HEK293 (cell line): Measurements from ENCODE around the gene GAS5.

Source experiments
- EGR2 ChIP-seq: fragments of 450-650 bp; formaldehyde crosslinking; IDR thresholded peaks from 2 replicates; pipeline ENCODE4 v1.5.1; 2016; ENCODE audit warnings: low read depth, missing biosample characterization, missing genetic modification characterization
- GFI1B ChIP-seq: fragments of 450-650 bp; formaldehyde crosslinking; IDR thresholded peaks from 2 replicates; pipeline ENCODE4 v1.5.1; 2016; ENCODE audit warnings: missing biosample characterization, missing genetic modification characterization
- HOXA7 ChIP-seq: sonication (generic); formaldehyde crosslinking; IDR thresholded peaks from 2 replicates; pipeline ENCODE4 v1.8.1; 2022; ENCODE audit warnings: missing genetic modification reagents, borderline replicate concordance
- OSR2 ChIP-seq: fragments of 450-650 bp; formaldehyde crosslinking; IDR thresholded peaks from 2 replicates; pipeline ENCODE4 v1.5.1; 2016; ENCODE audit warnings: missing biosample characterization, missing genetic modification characterization
- SCRT2 ChIP-seq: fragments of 450-650 bp; formaldehyde crosslinking; IDR thresholded peaks from 2 replicates; pipeline ENCODE4 v1.5.1; 2016; ENCODE audit warnings: missing biosample characterization, missing genetic modification characterization
- ZBTB49 ChIP-seq: fragments of 450-650 bp; formaldehyde crosslinking; IDR thresholded peaks from 2 replicates; pipeline ENCODE4 v1.5.1; 2016; ENCODE audit warnings: missing biosample characterization, missing genetic modification characterization, low read depth
- ZBTB8A ChIP-seq: fragments of 450-650 bp; formaldehyde crosslinking; IDR thresholded peaks from 2 replicates; pipeline ENCODE4 v1.5.1; 2016; ENCODE audit warnings: missing biosample characterization, missing genetic modification characterization
- ZEB2 ChIP-seq: fragments of 450-650 bp; formaldehyde crosslinking; IDR thresholded peaks from 2 replicates; pipeline ENCODE4 v1.5.1; 2016; ENCODE audit warnings: missing biosample characterization, missing genetic modification characterization
- ZNF169 ChIP-seq: fragments of 450-650 bp; formaldehyde crosslinking; IDR thresholded peaks from 2 replicates; pipeline ENCODE4 v1.5.1; 2016; ENCODE audit warnings: missing biosample characterization, missing genetic modification characterization
- ZNF175 ChIP-seq: fragments of 450-650 bp; formaldehyde crosslinking; IDR thresholded peaks from 2 replicates; pipeline ENCODE4 v1.5.1; 2016; ENCODE audit warnings: missing biosample characterization, missing genetic modification characterization
- ZNF221 ChIP-seq: fragments of 450-650 bp; formaldehyde crosslinking; IDR thresholded peaks from 2 replicates; pipeline ENCODE4 v1.5.1; 2017; ENCODE audit warnings: missing biosample characterization, missing genetic modification characterization, borderline replicate concordance
- ZNF366 ChIP-seq: fragments of 450-650 bp; formaldehyde crosslinking; conservative IDR thresholded peaks from 2 replicates; pipeline ENCODE4 v1.5.1; 2016; ENCODE audit warnings: missing biosample characterization, missing genetic modification characterization
- ZNF37A ChIP-seq: fragments of 450-650 bp; IDR thresholded peaks from 2 replicates; pipeline ENCODE4 v1.5.1; 2018; ENCODE audit warnings: missing biosample characterization, missing genetic modification characterization
- ZNF521 ChIP-seq: fragments of 450-650 bp; formaldehyde crosslinking; IDR thresholded peaks from 2 replicates; pipeline ENCODE4 v1.5.1; 2017; ENCODE audit warnings: missing biosample characterization, mild to moderate bottlenecking, missing genetic modification characterization
- ZNF561 ChIP-seq: fragments of 450-650 bp; IDR thresholded peaks from 2 replicates; pipeline ENCODE4 v1.5.1; 2018; ENCODE audit warnings: missing biosample characterization, missing genetic modification characterization, borderline replicate concordance
- ZNF624 ChIP-seq: fragments of 450-650 bp; formaldehyde crosslinking; IDR thresholded peaks from 2 replicates; pipeline ENCODE4 v1.5.1; 2017; ENCODE audit warnings: missing biosample characterization, missing genetic modification characterization
- ZNF747 ChIP-seq: fragments of 450-650 bp; formaldehyde crosslinking; IDR thresholded peaks from 2 replicates; pipeline ENCODE4 v1.5.1; 2016; ENCODE audit warnings: missing biosample characterization, missing genetic modification characterization
- ZNF768 ChIP-seq: fragments of 450-650 bp; formaldehyde crosslinking; IDR thresholded peaks from 2 replicates; pipeline ENCODE4 v1.5.1; 2018; ENCODE audit warnings: missing biosample characterization, mild to moderate bottlenecking, missing genetic modification characterization
- ZNF830 ChIP-seq: fragments of 450-650 bp; IDR thresholded peaks from 2 replicates; pipeline ENCODE4 v1.5.0; 2018; ENCODE audit warnings: missing biosample characterization, missing genetic modification characterization, low read depth, mild to moderate bottlenecking, moderate library complexity
- ZSCAN18 ChIP-seq: fragments of 450-650 bp; formaldehyde crosslinking; IDR thresholded peaks from 2 replicates; pipeline ENCODE4 v1.5.1; 2016; ENCODE audit warnings: missing biosample characterization, missing genetic modification characterization
- TF ChIP-seq, protein P1 (sequence below): fragments of 450-650 bp; formaldehyde crosslinking; IDR thresholded peaks from 2 replicates; pipeline ENCODE4 v1.5.1; 2017; ENCODE audit warnings: missing biosample characterization, missing genetic modification characterization
- TF ChIP-seq, protein P2 (sequence below): fragments of 450-650 bp; formaldehyde crosslinking; IDR thresholded peaks from 2 replicates; pipeline ENCODE4 v1.5.1; 2016; ENCODE audit warnings: missing biosample characterization, missing genetic modification characterization, borderline replicate concordance
- TF ChIP-seq, protein P3 (sequence below): fragments of 450-650 bp; formaldehyde crosslinking; conservative IDR thresholded peaks from 2 replicates; pipeline ENCODE4 v1.5.1; 2016; ENCODE audit warnings: low read depth, missing biosample characterization, missing genetic modification characterization
- TF ChIP-seq, protein P4 (sequence below): fragments of 450-650 bp; formaldehyde crosslinking; IDR thresholded peaks from 2 replicates; pipeline ENCODE4 v1.5.1; 2016; ENCODE audit warnings: missing biosample characterization, missing genetic modification characterization

The GAS5 gene

DNA sequence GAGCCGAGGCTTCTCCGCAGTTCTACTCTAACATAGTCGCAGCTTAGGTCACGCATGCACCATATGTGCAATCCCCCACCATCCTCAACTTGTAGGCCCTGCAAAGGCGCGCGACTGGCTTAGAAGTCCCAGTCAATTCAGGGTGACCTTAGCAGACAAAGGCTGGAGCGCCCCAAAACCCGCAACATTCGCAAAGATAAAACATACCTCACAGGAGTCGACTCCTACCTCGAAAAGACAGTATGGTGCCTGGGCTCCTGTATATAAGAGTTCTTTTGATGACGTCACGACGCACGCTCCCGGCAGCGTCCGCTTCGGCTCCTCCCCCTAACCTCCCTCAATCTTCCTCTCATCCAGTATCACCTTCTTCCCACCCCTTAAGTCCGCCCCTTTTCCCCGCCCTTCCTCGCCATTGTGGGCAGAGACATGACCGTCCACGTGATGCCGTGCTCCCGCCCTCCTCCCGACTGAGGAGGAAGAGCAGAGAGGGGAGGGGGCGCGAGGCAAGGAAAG lies at the start of gene GAS5 (continued):
- TF ChIP-seq ZSCAN18 (tag by site-specific recombination): 0 out of 2 replicates have a peak, but pooled peaks have one; percentile 17
- TF ChIP-seq ZNF366: peak; percentile 100
- TF ChIP-seq ZNF175 (tag by site-specific recombination): no peak
- 0 out of 2 replicates have a peak, but pooled peaks have one; percentile 51 for TF ChIP-seq ZNF768 (tag by site-specific recombination)
- TF ChIP-seq ZNF561 (tag by site-specific recombination): peak; percentile 32; the same call in 1 of the 2 replicates
- TF ChIP-seq, protein P1, sequence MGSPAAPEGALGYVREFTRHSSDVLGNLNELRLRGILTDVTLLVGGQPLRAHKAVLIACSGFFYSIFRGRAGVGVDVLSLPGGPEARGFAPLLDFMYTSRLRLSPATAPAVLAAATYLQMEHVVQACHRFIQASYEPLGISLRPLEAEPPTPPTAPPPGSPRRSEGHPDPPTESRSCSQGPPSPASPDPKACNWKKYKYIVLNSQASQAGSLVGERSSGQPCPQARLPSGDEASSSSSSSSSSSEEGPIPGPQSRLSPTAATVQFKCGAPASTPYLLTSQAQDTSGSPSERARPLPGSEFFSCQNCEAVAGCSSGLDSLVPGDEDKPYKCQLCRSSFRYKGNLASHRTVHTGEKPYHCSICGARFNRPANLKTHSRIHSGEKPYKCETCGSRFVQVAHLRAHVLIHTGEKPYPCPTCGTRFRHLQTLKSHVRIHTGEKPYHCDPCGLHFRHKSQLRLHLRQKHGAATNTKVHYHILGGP: no peak
- no peak; the same call in 1 of the 2 replicates for TF ChIP-seq SCRT2
- TF ChIP-seq ZNF624 (tag by site-specific recombination): no peak
- TF ChIP-seq ZNF169 (tag by site-specific recombination): no peak
- no peak for TF ChIP-seq ZNF221 (tag by site-specific recombination)
- TF ChIP-seq, protein P2, sequence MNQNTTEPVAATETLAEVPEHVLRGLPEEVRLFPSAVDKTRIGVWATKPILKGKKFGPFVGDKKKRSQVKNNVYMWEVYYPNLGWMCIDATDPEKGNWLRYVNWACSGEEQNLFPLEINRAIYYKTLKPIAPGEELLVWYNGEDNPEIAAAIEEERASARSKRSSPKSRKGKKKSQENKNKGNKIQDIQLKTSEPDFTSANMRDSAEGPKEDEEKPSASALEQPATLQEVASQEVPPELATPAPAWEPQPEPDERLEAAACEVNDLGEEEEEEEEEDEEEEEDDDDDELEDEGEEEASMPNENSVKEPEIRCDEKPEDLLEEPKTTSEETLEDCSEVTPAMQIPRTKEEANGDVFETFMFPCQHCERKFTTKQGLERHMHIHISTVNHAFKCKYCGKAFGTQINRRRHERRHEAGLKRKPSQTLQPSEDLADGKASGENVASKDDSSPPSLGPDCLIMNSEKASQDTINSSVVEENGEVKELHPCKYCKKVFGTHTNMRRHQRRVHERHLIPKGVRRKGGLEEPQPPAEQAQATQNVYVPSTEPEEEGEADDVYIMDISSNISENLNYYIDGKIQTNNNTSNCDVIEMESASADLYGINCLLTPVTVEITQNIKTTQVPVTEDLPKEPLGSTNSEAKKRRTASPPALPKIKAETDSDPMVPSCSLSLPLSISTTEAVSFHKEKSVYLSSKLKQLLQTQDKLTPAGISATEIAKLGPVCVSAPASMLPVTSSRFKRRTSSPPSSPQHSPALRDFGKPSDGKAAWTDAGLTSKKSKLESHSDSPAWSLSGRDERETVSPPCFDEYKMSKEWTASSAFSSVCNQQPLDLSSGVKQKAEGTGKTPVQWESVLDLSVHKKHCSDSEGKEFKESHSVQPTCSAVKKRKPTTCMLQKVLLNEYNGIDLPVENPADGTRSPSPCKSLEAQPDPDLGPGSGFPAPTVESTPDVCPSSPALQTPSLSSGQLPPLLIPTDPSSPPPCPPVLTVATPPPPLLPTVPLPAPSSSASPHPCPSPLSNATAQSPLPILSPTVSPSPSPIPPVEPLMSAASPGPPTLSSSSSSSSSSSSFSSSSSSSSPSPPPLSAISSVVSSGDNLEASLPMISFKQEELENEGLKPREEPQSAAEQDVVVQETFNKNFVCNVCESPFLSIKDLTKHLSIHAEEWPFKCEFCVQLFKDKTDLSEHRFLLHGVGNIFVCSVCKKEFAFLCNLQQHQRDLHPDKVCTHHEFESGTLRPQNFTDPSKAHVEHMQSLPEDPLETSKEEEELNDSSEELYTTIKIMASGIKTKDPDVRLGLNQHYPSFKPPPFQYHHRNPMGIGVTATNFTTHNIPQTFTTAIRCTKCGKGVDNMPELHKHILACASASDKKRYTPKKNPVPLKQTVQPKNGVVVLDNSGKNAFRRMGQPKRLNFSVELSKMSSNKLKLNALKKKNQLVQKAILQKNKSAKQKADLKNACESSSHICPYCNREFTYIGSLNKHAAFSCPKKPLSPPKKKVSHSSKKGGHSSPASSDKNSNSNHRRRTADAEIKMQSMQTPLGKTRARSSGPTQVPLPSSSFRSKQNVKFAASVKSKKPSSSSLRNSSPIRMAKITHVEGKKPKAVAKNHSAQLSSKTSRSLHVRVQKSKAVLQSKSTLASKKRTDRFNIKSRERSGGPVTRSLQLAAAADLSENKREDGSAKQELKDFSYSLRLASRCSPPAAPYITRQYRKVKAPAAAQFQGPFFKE (tag by site-specific recombination): no peak
- TF ChIP-seq, protein P3, sequence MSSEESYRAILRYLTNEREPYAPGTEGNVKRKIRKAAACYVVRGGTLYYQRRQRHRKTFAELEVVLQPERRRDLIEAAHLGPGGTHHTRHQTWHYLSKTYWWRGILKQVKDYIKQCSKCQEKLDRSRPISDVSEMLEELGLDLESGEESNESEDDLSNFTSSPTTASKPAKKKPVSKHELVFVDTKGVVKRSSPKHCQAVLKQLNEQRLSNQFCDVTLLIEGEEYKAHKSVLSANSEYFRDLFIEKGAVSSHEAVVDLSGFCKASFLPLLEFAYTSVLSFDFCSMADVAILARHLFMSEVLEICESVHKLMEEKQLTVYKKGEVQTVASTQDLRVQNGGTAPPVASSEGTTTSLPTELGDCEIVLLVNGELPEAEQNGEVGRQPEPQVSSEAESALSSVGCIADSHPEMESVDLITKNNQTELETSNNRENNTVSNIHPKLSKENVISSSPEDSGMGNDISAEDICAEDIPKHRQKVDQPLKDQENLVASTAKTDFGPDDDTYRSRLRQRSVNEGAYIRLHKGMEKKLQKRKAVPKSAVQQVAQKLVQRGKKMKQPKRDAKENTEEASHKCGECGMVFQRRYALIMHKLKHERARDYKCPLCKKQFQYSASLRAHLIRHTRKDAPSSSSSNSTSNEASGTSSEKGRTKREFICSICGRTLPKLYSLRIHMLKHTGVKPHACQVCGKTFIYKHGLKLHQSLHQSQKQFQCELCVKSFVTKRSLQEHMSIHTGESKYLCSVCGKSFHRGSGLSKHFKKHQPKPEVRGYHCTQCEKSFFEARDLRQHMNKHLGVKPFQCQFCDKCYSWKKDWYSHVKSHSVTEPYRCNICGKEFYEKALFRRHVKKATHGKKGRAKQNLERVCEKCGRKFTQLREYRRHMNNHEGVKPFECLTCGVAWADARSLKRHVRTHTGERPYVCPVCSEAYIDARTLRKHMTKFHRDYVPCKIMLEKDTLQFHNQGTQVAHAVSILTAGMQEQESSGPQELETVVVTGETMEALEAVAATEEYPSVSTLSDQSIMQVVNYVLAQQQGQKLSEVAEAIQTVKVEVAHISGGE (tag by site-specific recombination): no peak
- TF ChIP-seq GFI1B: no peak
- TF ChIP-seq ZEB2 (tag by site-specific recombination): no peak
- no peak for TF ChIP-seq EGR2 (tag by site-specific recombination)
- TF ChIP-seq OSR2: no peak
- TF ChIP-seq ZNF830 (tag by site-specific recombination): no peak
- TF ChIP-seq, protein P4, sequence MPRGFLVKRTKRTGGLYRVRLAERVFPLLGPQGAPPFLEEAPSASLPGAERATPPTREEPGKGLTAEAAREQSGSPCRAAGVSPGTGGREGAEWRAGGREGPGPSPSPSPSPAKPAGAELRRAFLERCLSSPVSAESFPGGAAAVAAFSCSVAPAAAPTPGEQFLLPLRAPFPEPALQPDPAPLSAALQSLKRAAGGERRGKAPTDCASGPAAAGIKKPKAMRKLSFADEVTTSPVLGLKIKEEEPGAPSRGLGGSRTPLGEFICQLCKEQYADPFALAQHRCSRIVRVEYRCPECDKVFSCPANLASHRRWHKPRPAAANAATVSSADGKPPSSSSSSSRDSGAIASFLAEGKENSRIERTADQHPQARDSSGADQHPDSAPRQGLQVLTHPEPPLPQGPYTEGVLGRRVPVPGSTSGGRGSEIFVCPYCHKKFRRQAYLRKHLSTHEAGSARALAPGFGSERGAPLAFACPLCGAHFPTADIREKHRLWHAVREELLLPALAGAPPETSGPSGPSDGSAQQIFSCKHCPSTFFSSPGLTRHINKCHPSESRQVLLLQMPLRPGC (tag by site-specific recombination): 0 out of 2 replicates have a peak, but pooled peaks have one; percentile 14
- TF ChIP-seq ZNF37A (tag by site-specific recombination): 0 out of 2 replicates have a peak, but pooled peaks have one; percentile 14
- no peak for TF ChIP-seq HOXA7 (CRISPR knock-in tag)
- no peak; the same call in 1 of the 2 replicates for TF ChIP-seq ZBTB8A (tag by site-specific recombination)
- no peak for TF ChIP-seq ZNF747 (tag by site-specific recombination)
- TF ChIP-seq ZBTB49 (tag by site-specific recombination): no peak
- TF ChIP-seq ZNF521 (tag by site-specific recombination): no peak
